CD4-positive, alpha-beta T cell (primary cell): Measurements from ENCODE around the gene CTNNA1. TPM values are rescaled to one million over a fixed set of nuclear protein-coding genes. Genes with fewer than 3 reads are reported as not detected.

ENCODE experiments used
- ATAC-seq: fragments of 200-7000 bp; cut with Tn5 transposase; one replicate; pipeline ENCODE4 v1.10.0; 2022; ENCODE audit warnings: mild to moderate bottlenecking; ENCODE audit not compliant: poor library complexity
- CTCF ChIA-PET: fragments of 350-600 bp; sonication (Branson Sonifier 250); formaldehyde crosslinking; loops from one replicate; lab custom pipeline; 2021; ENCODE audit warnings: antibody characterized with exemption, inconsistent platforms; lab: Charles Lee
- POLR2A ChIA-PET: fragments of 350-600 bp; sonication (Branson Sonifier 250); formaldehyde crosslinking; loops from one replicate; lab custom pipeline; 2021; ENCODE audit warnings: antibody characterized with exemption, inconsistent platforms; lab: Charles Lee
- DNase-seq, 14 experiments: peaks; one replicate each; pipeline ENCODE4 v3.0.0-alpha.2; 2013 to 2020; ENCODE audit warnings: mixed read lengths in 2 of 14
- H3K27ac ChIP-seq, 2 donors: one replicate each; pipeline versions ENCODE4 v1.5.1 to v1.7.0; 2013; ENCODE audit warnings: low read length in 2 of 2, low read depth in 1 of 2, mild to moderate bottlenecking in 1 of 2
- H3K27me3 ChIP-seq, 2 experiments: 1 replicate in 1 of 2; 2 replicates in 1 of 2; pipeline versions ENCODE4 v1.6.1 to v1.7.0; 2013; ENCODE audit warnings: low read length in 2 of 2, control low read depth in 1 of 2, mild to moderate bottlenecking in 1 of 2, moderate library complexity in 1 of 2; ENCODE audit not compliant: insufficient read depth in 2 of 2, control insufficient read depth in 1 of 2
- H3K36me3 ChIP-seq: one replicate; pipeline ENCODE4 v1.6.1; 2013; ENCODE audit warnings: low read length, control low read depth; ENCODE audit not compliant: insufficient read depth
- H3K4me1 ChIP-seq: one replicate; pipeline ENCODE4 v1.6.1; 2013; ENCODE audit warnings: low read length, control low read depth; ENCODE audit not compliant: insufficient read depth
- H3K4me3 ChIP-seq: one replicate; pipeline ENCODE4 v1.5.1; 2013; ENCODE audit warnings: mild to moderate bottlenecking, low read length, moderate library complexity
- H3K9me3 ChIP-seq, 2 experiments: 1 replicate in 1 of 2; 2 replicates in 1 of 2; pipeline versions ENCODE4 v1.6.1 to v1.7.0; 2013; ENCODE audit warnings: low read length in 2 of 2, mild to moderate bottlenecking in 2 of 2, control low read depth in 1 of 2, moderate library complexity in 1 of 2; ENCODE audit not compliant: control insufficient read depth in 1 of 2, insufficient read depth in 1 of 2
- H3K27ac Mint-ChIP-seq: one replicate; pipeline ENCODE4 v1.8.0; 2020; ENCODE audit warnings: mixed read lengths
- H3K27me3 Mint-ChIP-seq: one replicate; pipeline ENCODE4 v1.8.0; 2021; ENCODE audit warnings: mixed read lengths
- H3K36me3 Mint-ChIP-seq: one replicate; pipeline ENCODE4 v1.8.0; 2021; ENCODE audit warnings: low read depth, mixed read lengths
- H3K4me1 Mint-ChIP-seq: one replicate; pipeline ENCODE4 v1.8.0; 2021; ENCODE audit warnings: low read depth, mixed read lengths
- H3K4me3 Mint-ChIP-seq: one replicate; pipeline ENCODE4 v1.8.0; 2020; ENCODE audit warnings: mild to moderate bottlenecking, mixed read lengths
- H3K9me3 Mint-ChIP-seq: one replicate; pipeline ENCODE4 v1.8.0; 2020; ENCODE audit warnings: mixed read lengths
- CTCF ChIP-seq: fragments of 200-600 bp; IDR thresholded peaks from one replicate; pipeline ENCODE4 v1.8.0; 2022; ENCODE audit warnings: antibody characterized with exemption, mild to moderate bottlenecking
- intact Hi-C, 2 experiments: fragments of 100-400 bp; cut with DNase I in 1 of 2; cut with micrococcal nuclease in 1 of 2; formaldehyde crosslinking; loops; one replicate each; pipeline versions ENCODE4 v1.15.1 to v1.9.0; 2023 to 2025; cut with DNase I, micrococcal nuclease
- total RNA-seq, 174 experiments: library from RNA in 2 of 174; stranded (reverse) in 2 of 174; gene quantifications; one replicate each; pipeline ENCODE4 v1.2.3 and lab custom pipeline; 2021 to 2026

The CTNNA1 gene
- total RNA-seq, 2 experiments from 2014 or later, result 6.0 to 6.7 TPM

GRCh38 chr5:138975098-138975847 is 222.0 kb downstream of the CTNNA1 start:
- ATAC-seq (no peak), DNase-seq (no peak)
- ChIA-PET CTCF (no interaction called here), POLR2A (no interaction called here)
- TF ChIP-seq CTCF, result no peak
- intact Hi-C loops, result no loop called here
- H3K36me3 ChIP-seq, result no peaks in the 10 kb centered on the region
- H3K4me3 Mint-ChIP-seq, result no peak overlapping the region
- H3K4me3 ChIP-seq, result no peak overlapping the region
- no peaks in the 10 kb centered on the region for H3K9me3 Mint-ChIP-seq
- no peak overlapping the region for H3K27ac ChIP-seq
- H3K4me1 ChIP-seq, result peaks cover 10% of the 10 kb centered on the region
- no peaks in the 10 kb centered on the region for H3K27me3 ChIP-seq
- H3K9me3 ChIP-seq, result no peaks in the 10 kb centered on the region
- H3K4me1 Mint-ChIP-seq, result peaks cover 11% of the 10 kb centered on the region
- H3K36me3 Mint-ChIP-seq, result no peaks in the 10 kb centered on the region
- H3K27me3 Mint-ChIP-seq, result no peaks in the 10 kb centered on the region
- H3K27ac Mint-ChIP-seq, result no peak overlapping the region

GRCh38 chr5:138978080-138978479 is 224.9 kb downstream of the CTNNA1 start:
- no peaks in the 10 kb centered on the region for H3K9me3 Mint-ChIP-seq
- POLR2A ChIA-PET, result no interaction called here
- no peaks in the 10 kb centered on the region for H3K27me3 ChIP-seq

GRCh38 chr5:138978581-138978980 is 225.4 kb downstream of the CTNNA1 start:
- Mint-ChIP-seq H3K27ac (no peak overlapping the region), H3K36me3 (no peaks in the 10 kb centered on the region), H3K4me3 (no peak overlapping the region), H3K27me3 (no peaks in the 10 kb centered on the region), H3K4me1 (peaks cover 34% of the 10 kb centered on the region), H3K9me3 (no peaks in the 10 kb centered on the region)
- DNase-seq (no peak), ATAC-seq (no peak)
- POLR2A ChIA-PET, result no interaction called here
- no peak for TF ChIP-seq CTCF
- CTCF ChIA-PET, result no interaction called here
- no peak overlapping the region for H3K27ac ChIP-seq
- H3K4me3 ChIP-seq, result no peak overlapping the region
- H3K36me3 ChIP-seq, result no peaks in the 10 kb centered on the region
- intact Hi-C loops, result no loop called here
- no peaks in the 10 kb centered on the region for H3K27me3 ChIP-seq
- peaks cover 31% of the 10 kb centered on the region for H3K4me1 ChIP-seq
- no peaks in the 10 kb centered on the region for H3K9me3 ChIP-seq

More at GRCh38 chr5:138978080-138978479, 224.9 kb downstream of the CTNNA1 start:
- Mint-ChIP-seq H3K4me3 (no peak overlapping the region), H3K27me3 (no peaks in the 10 kb centered on the region), H3K4me1 (peaks cover 32% of the 10 kb centered on the region), H3K27ac (no peak overlapping the region), H3K36me3 (no peaks in the 10 kb centered on the region)
- no peak overlapping the region for H3K4me3 ChIP-seq
- CTCF ChIA-PET, result no interaction called here
- no peak for TF ChIP-seq CTCF
- DNase-seq (no peak), ATAC-seq (no peak)
- H3K4me1 ChIP-seq, result peaks cover 31% of the 10 kb centered on the region
- H3K9me3 ChIP-seq, result no peaks in the 10 kb centered on the region
- H3K27ac ChIP-seq, result no peak overlapping the region
- intact Hi-C loops, result no loop called here
- no peaks in the 10 kb centered on the region for H3K36me3 ChIP-seq
